Mesenchymal stem cell (in vitro differentiated cells and primary cell): ENCODE measurements around the gene SBNO1.

Experiments used
- DNase-seq: peaks from one replicate; pipeline ENCODE4 v3.0.0-alpha.2; 2013
- H2AFZ ChIP-seq: one replicate; pipeline ENCODE4 v1.6.1; 2013; ENCODE audit warnings: low read depth, mild to moderate bottlenecking, control low read depth, inconsistent platforms, low read length, moderate library complexity
- H2AK5ac ChIP-seq: 2 replicates; pipeline ENCODE4 v1.6.1; 2013; ENCODE audit warnings: low read length, moderate library complexity, mild to moderate bottlenecking, inconsistent platforms; ENCODE audit not compliant: severe bottlenecking
- H2BK120ac ChIP-seq: one replicate; pipeline ENCODE4 v1.6.1; 2013; ENCODE audit warnings: low read depth, mild to moderate bottlenecking, inconsistent platforms, low read length, moderate library complexity
- H2BK12ac ChIP-seq, 2 experiments: one replicate each; pipeline ENCODE4 v1.6.1; 2013; ENCODE audit warnings: inconsistent platforms in 2 of 2, low read length in 2 of 2, mild to moderate bottlenecking in 2 of 2, moderate library complexity in 2 of 2, control low read depth in 1 of 2
- H2BK15ac ChIP-seq: one replicate; pipeline ENCODE4 v1.6.1; 2013; ENCODE audit warnings: mild to moderate bottlenecking, low read depth, inconsistent platforms; ENCODE audit not compliant: poor library complexity, severe bottlenecking
- H2BK5ac ChIP-seq: 2 replicates; pipeline ENCODE4 v1.6.1; 2013; ENCODE audit warnings: low read depth, mild to moderate bottlenecking, low read length, control low read depth, inconsistent platforms; ENCODE audit not compliant: poor library complexity, severe bottlenecking
- H3K14ac ChIP-seq, 2 experiments: one replicate each; pipeline ENCODE4 v1.6.1; 2013; ENCODE audit warnings: inconsistent platforms in 2 of 2, low read length in 2 of 2, control low read depth in 1 of 2, mild to moderate bottlenecking in 1 of 2, moderate library complexity in 1 of 2
- H3K18ac ChIP-seq, 2 experiments: one replicate each; pipeline ENCODE4 v1.6.1; 2013; ENCODE audit warnings: inconsistent platforms in 2 of 2, low read length in 2 of 2, control low read depth in 1 of 2, low read depth in 1 of 2, mild to moderate bottlenecking in 1 of 2
- H3K23ac ChIP-seq, 2 experiments: one replicate each; pipeline ENCODE4 v1.6.1; 2013; ENCODE audit warnings: inconsistent platforms in 2 of 2, low read length in 2 of 2, mild to moderate bottlenecking in 2 of 2, moderate library complexity in 2 of 2, control low read depth in 1 of 2
- H3K27ac ChIP-seq: 2 replicates; pipeline ENCODE4 v1.5.1; 2013; ENCODE audit warnings: mild to moderate bottlenecking, moderate library complexity, low read length, control low read depth, inconsistent platforms; ENCODE audit not compliant: poor library complexity, severe bottlenecking
- H3K27me3 ChIP-seq, 2 experiments: 2 replicates each; pipeline versions ENCODE4 v1.6.1 to v1.7.0; 2013; ENCODE audit warnings: low read length in 2 of 2, mild to moderate bottlenecking in 2 of 2, moderate library complexity in 2 of 2, control low read depth in 1 of 2, inconsistent platforms in 1 of 2; ENCODE audit not compliant: control insufficient read depth in 1 of 2, insufficient read depth in 1 of 2
- H3K36me3 ChIP-seq, 2 experiments: 2 replicates each; pipeline versions ENCODE4 v1.6.1 to v1.7.0; 2013; ENCODE audit warnings: low read length in 2 of 2, control low read depth in 1 of 2, inconsistent platforms in 1 of 2, low read depth in 1 of 2, mild to moderate bottlenecking in 1 of 2; ENCODE audit not compliant: insufficient read depth in 2 of 2, control insufficient read depth in 1 of 2
- H3K4ac ChIP-seq, 2 experiments: one replicate each; pipeline ENCODE4 v1.6.1; 2013; ENCODE audit warnings: inconsistent platforms in 2 of 2, low read length in 2 of 2, mild to moderate bottlenecking in 2 of 2, moderate library complexity in 2 of 2, control low read depth in 1 of 2, low read depth in 1 of 2
- H3K4me1 ChIP-seq: 2 replicates; pipeline ENCODE4 v1.6.1; 2013; ENCODE audit warnings: low read depth, low read length, control low read depth; ENCODE audit not compliant: control insufficient read depth, insufficient read depth
- H3K4me2 ChIP-seq: 2 replicates; pipeline ENCODE4 v1.6.1; 2013; ENCODE audit warnings: low read length, mild to moderate bottlenecking, inconsistent platforms; ENCODE audit not compliant: poor library complexity, severe bottlenecking
- H3K4me3 ChIP-seq, 2 experiments: 2 replicates each; pipeline versions ENCODE4 v1.5.1 to v1.7.0; 2013; ENCODE audit warnings: low read length in 2 of 2, mild to moderate bottlenecking in 2 of 2, control low read depth in 1 of 2, low read depth in 1 of 2; ENCODE audit not compliant: insufficient read depth in 1 of 2
- H3K79me1 ChIP-seq: replicated peaks from 2 replicates; pipeline ENCODE4 v1.6.1; 2013; ENCODE audit warnings: mild to moderate bottlenecking, control low read depth, low read length, inconsistent platforms; ENCODE audit not compliant: poor library complexity, severe bottlenecking
- H3K9ac ChIP-seq: 2 replicates; pipeline ENCODE4 v1.7.0; 2013; ENCODE audit warnings: mild to moderate bottlenecking, low read length, moderate library complexity
- H3K9me3 ChIP-seq: 2 replicates; pipeline ENCODE4 v1.7.0; 2013; ENCODE audit warnings: mild to moderate bottlenecking, low read length; ENCODE audit not compliant: control insufficient read depth
- H4K8ac ChIP-seq: one replicate; pipeline ENCODE4 v1.6.1; 2013; ENCODE audit warnings: inconsistent platforms, mild to moderate bottlenecking, low read length, moderate library complexity
- H4K91ac ChIP-seq: one replicate; pipeline ENCODE4 v1.6.1; 2013; ENCODE audit warnings: mild to moderate bottlenecking, low read length, inconsistent platforms
- WGBS: methylation state at CpG from one replicate; pipeline ENCODE4 v1.1.7; 2013; ENCODE audit warnings: mixed read lengths; 5-methylcytosine and 5-hydroxymethylcytosine counted together

SBNO1 gene

DNA sequence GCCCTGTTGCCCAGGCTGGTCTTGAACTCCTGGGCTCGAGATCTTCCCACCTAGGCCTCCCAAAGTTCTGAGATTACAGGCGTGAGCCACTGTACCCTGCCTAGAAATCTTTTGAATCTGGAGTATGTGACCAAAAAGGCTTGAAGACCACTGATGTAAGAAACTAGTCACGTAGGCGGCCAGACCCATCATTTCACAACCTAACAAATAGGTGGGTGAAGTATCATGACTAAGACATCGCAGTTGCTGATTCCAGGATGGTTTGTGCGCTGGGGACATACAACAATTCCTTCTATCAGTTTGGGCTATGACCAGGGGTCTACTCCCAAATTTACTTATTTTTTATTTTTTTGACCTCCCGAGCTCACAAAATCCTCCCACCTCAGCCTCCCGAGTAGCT, 81.2 kb downstream of the SBNO1 start:
- H4K91ac ChIP-seq: no peak overlapping the region
- H3K79me1 ChIP-seq: peaks cover 2% of the 10 kb centered on the region
- no peak overlapping the region for H2BK12ac ChIP-seq
- H4K8ac ChIP-seq: no peak overlapping the region
- H2BK5ac ChIP-seq: no peak overlapping the region
- DNase-seq: no peak
- WGBS: 95% methylated on average over 8 of the region's 8 CpGs
- H3K27me3 ChIP-seq: no peaks in the 10 kb centered on the region
- H3K18ac ChIP-seq: no peak overlapping the region
- H3K4me2 ChIP-seq: no peak overlapping the region
- no peak overlapping the region for H2BK15ac ChIP-seq
- no peaks in the 10 kb centered on the region for H3K9me3 ChIP-seq
- no peak overlapping the region for H3K27ac ChIP-seq
- no peak overlapping the region for H3K4me3 ChIP-seq
- no peak overlapping the region for H3K14ac ChIP-seq
- peaks cover 0 to 3% of the 10 kb centered on the region in 2 experiments for H3K36me3 ChIP-seq
- no peak overlapping the region for H3K23ac ChIP-seq
- H3K9ac ChIP-seq: no peak overlapping the region
- no peak overlapping the region for H2AFZ ChIP-seq
- no peaks in the 10 kb centered on the region for H3K4me1 ChIP-seq
- H2BK120ac ChIP-seq: no peak overlapping the region
- H2AK5ac ChIP-seq: no peak overlapping the region
- no peak overlapping the region for H3K4ac ChIP-seq

DNA sequence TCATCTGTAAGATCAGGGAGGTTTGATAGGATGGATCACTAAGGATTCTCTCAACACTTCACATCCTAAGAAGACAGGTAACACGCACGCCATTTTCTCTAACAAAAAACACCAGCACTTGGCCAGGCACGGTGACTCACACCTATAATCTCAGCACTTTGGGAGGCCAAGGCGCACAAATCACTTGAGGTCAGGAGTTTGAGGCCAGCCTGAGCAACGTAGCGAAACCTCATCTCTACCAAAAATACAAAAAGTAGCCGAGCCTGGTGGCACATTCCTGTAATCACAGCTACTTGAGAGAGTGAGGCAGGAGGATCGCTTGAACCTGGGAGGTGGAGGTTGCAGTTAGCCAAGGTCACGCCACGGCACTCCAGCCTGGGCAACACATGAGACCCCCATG, 82.5 kb downstream of the SBNO1 start:
- 90% methylated on average over 4 of the region's 10 CpGs for whole genome bisulfite sequencing
- Histone ChIP-seq H3K36me3 (no peaks in the 10 kb centered on the region), H3K27ac (no peak overlapping the region), H2BK120ac (no peak overlapping the region), H3K4me2 (no peak overlapping the region), H3K4ac (no peak overlapping the region), H2BK5ac (no peak overlapping the region), H3K4me1 (no peaks in the 10 kb centered on the region), H3K79me1 (peaks cover 2% of the 10 kb centered on the region), H3K9me3 (no peaks in the 10 kb centered on the region), H2AFZ (no peak overlapping the region), H4K8ac (no peak overlapping the region), H2BK12ac (no peak overlapping the region), H3K9ac (no peak overlapping the region), H2AK5ac (no peak overlapping the region), H4K91ac (no peak overlapping the region), H3K18ac (no peak overlapping the region), H3K23ac (no peak overlapping the region), H3K4me3 (no peak overlapping the region), H3K27me3 (no peaks in the 10 kb centered on the region), H3K14ac (no peak overlapping the region), H2BK15ac (no peak overlapping the region)
- no peak for DNase-seq

DNA sequence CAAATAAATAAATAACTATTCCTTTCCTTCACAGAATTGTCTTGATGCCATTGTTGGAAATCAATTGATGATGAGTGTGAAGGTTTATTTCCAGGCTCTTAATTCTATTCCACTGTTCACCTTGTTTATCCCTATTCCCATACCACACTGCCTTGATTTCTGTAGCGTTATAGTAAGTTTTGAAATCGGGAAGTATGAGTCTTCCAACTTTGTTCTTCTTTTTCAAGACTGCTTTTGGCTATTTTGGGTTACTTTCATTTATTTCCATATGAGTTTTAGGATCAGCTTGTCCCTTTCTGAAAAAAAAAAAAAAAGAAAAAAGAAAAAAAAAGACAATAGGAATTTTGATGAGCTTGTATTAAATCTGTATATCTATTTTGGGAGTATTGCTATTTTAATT, 83.7 kb downstream of the SBNO1 start:
- Histone ChIP-seq H4K91ac (no peak overlapping the region), H2AK5ac (no peak overlapping the region), H3K9ac (no peak overlapping the region), H3K27me3 (no peaks in the 10 kb centered on the region), H3K27ac (no peak overlapping the region), H3K4me3 (no peak overlapping the region), H2BK12ac (no peak overlapping the region), H2BK15ac (no peak overlapping the region), H3K4me1 (no peaks in the 10 kb centered on the region), H3K18ac (no peak overlapping the region), H3K36me3 (no peaks in the 10 kb centered on the region), H3K4ac (no peak overlapping the region), H2BK120ac (no peak overlapping the region), H3K23ac (no peak overlapping the region), H3K79me1 (no peaks in the 10 kb centered on the region), H3K9me3 (no peaks in the 10 kb centered on the region), H3K4me2 (no peak overlapping the region), H4K8ac (no peak overlapping the region), H2BK5ac (no peak overlapping the region), H3K14ac (no peak overlapping the region), H2AFZ (no peak overlapping the region)
- DNase-seq: no peak
- WGBS: no CpG with 5 or more reads among the region's 2 CpGs

DNA sequence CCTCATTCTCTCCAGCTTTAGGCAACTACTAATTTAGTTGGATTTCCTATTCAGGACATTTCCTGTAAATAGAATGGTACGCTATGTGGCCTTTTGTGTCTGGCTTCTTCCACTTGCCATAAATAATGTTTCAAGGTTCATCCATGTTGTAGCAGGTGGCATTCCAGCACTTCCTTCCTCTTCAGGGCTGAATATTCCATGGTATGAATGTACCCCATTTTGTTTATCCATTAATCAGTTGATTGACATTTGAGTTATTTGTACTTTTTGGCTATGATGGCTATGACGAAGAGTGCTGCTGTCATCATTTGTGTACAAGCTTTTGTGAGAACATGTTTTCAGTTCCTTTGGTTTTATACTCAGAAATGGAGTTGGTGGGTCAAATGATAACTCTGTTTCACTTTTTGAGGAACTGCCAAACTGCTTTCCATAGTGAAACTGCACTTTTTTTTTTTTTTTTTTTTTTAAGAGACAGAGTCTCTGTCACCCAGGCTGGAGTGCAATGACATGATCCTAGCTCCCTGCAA, 86.5 kb downstream of the SBNO1 start:
- H3K4me3 ChIP-seq: no peak overlapping the region
- H2AFZ ChIP-seq: no peak overlapping the region
- no peak overlapping the region for H3K18ac ChIP-seq
- DNase-seq: no peak
- H4K8ac ChIP-seq: no peak overlapping the region
- no peak overlapping the region for H4K91ac ChIP-seq
- no peaks in the 10 kb centered on the region for H3K36me3 ChIP-seq
- H3K79me1 ChIP-seq: no peaks in the 10 kb centered on the region
- H3K4ac ChIP-seq: no peak overlapping the region
- H3K9me3 ChIP-seq: no peaks in the 10 kb centered on the region
- H3K27me3 ChIP-seq: no peaks in the 10 kb centered on the region
- no peak overlapping the region for H2BK5ac ChIP-seq
- no peak overlapping the region for H3K27ac ChIP-seq
- no peaks in the 10 kb centered on the region for H3K4me1 ChIP-seq
- no peak overlapping the region for H2BK15ac ChIP-seq
- no peak overlapping the region for H3K9ac ChIP-seq
- 68% methylated on average over 2 of the region's 2 CpGs for WGBS
- H2BK120ac ChIP-seq: no peak overlapping the region
- H3K23ac ChIP-seq: no peak overlapping the region
- H3K14ac ChIP-seq: no peak overlapping the region
- H2BK12ac ChIP-seq: no peak overlapping the region
- no peak overlapping the region for H3K4me2 ChIP-seq
- H2AK5ac ChIP-seq: no peak overlapping the region
